GM13977 (cell line): ENCODE measurements around the gene NTM.
A peak's percentile ranks its signal among the peaks of the same experiment; 100 is the strongest.
"Not testable (repeated sequence)": the region's sequence is repeated elsewhere in the genome, so short reads cannot be mapped to it uniquely, and the experiment has no call there.

Experiments
- DNase-seq: peaks from one replicate; pipeline ENCODE4 v3.0.0; 2012; ENCODE audit warnings: low spot score
- CTCF ChIP-seq: IDR thresholded peaks from 2 replicates; pipeline ENCODE4 v1.5.1; 2012; ENCODE audit warnings: mild to moderate bottlenecking, control low read depth; ENCODE audit not compliant: insufficient read depth; ENCODE audit errors: extremely low read depth, missing control alignments
- in situ Hi-C: fragments of 300-500 bp; cut with MboI; formaldehyde crosslinking; loops from one replicate; pipeline ENCODE4 v1.12.0; 2022; ENCODE audit warnings: low sequenced_read_pairs, low pct_unique_long_range_greater_than_20kb, mixed read lengths, inconsistent platforms; ENCODE audit not compliant: unreplicated experiment

Gene NTM

DNA sequence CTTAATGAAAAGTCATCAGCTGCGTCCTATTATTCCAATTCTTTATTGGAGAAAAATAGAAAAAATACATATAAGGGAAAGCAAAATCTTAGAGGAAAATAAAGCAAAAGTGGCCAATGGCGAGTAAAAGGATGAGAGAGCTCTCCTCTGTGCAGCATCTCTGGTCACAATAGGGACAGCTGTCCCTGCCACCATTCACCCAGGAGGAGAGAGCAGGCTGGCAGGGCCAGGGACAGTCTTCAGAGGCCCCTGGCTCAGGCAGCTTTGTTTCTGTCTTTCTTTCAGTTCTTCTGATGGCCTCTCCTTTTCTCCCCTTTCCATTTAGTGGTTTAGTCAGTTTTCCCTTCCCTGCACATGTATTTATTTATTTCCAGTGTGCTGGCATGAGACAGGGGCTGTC lies 941.3 kb downstream of the NTM start:
- in situ Hi-C loops = no loop called here
- no peak for TF ChIP-seq CTCF

GRCh38 chr11:132312161-132312560 lies 941.7 kb downstream of the NTM start:
- no peak for DNase-seq
- no peak for TF ChIP-seq CTCF
- in situ Hi-C loops = no loop called here

More for the DNA sequence above, 941.3 kb downstream of the NTM start:
- DNase-seq = no peak

DNA sequence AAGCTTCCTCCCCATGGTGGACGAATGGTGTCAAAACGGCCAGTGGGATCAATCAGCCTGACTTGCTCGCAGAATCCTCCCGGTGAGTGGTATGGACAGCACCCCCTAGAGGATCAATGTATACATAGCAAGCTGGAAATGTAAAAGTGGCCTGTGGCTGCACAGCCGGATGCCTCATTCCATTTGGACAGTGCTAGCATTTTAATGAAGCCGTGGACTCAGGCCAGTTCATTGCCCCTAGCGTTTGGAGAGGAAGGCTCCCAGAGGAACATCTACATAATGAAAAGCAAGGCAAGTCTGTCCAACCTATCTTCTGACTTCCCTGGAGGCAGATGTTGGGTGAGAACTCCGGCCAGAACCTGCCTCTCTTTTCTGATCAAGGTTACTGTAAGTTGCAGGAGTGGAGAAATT lies 942.3 kb downstream of the NTM start:
- TF ChIP-seq CTCF = peak; percentile 64
- DNase-seq = peak; percentile 55
- in situ Hi-C loops = no loop called here

DNA sequence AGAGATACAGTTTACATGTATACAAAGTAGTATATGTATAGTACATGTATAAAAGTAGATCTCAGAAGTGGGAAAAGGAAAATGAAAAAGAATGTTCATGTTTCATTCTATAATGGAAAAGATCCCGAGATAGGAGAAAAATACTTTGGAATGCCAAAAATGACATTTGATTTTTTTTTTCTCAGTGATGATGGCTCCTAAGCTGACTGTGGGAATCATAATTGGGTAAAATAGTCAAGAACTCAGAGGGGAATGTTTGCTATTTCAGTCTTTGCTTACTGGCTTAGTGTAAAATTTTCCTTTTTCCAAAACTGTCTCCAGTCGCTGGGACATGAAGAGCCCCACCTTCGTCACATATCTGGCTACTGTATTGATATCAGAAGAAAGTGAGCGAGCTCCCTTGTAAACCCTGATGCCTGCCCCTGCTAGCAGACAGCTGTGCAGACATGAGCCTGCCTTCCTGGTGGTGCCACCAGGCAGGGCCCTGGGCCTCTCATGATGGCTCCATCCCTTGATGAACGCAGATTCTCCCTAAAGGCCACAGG lies 944.6 kb downstream of the NTM start:
- no peak for DNase-seq
- in situ Hi-C loops = no loop called here
- TF ChIP-seq CTCF = no peak

GRCh38 chr11:132315696-132316095 lies 945.3 kb downstream of the NTM start:
- DNase-seq = no peak
- TF ChIP-seq CTCF = no peak
- in situ Hi-C loops = no loop called here

- in situ Hi-C loops = no loop called here
- DNase-seq = no peak
- no peak for TF ChIP-seq CTCF
Observed at GRCh38 chr11:132318421-132319157, 948.2 kb downstream of the NTM start.

- in situ Hi-C loops, DNase-seq: not testable (repeated sequence)
Observed at GRCh38 chr11:132319419-132319818, 949.0 kb downstream of the NTM start.
